Thoracic aorta (tissue), 2 donors: Measurements from ENCODE around the gene HCST. TPM values are rescaled to one million over a fixed set of nuclear protein-coding genes. Genes with fewer than 3 reads are reported as not detected.

ENCODE experiments used
- ATAC-seq: fragments of 150-250 bp; one replicate; pipeline ENCODE4 v1.8.0; 2017; ENCODE audit warnings: low read depth; ENCODE audit not compliant: insufficient number of reproducible peaks, low FRiP score
- DNase-seq: peaks from one replicate; pipeline ENCODE4 v3.0.0-alpha.2; 2020; ENCODE audit warnings: low spot score
- H3K27ac ChIP-seq, 2 donors: fragments of 200-600 bp; sonication (generic); 1 replicate in 1 of 2; 2 replicates in 1 of 2; pipeline ENCODE4 v1.5.1; 2016; ENCODE audit warnings: mild to moderate bottlenecking in 2 of 2, moderate library complexity in 2 of 2
- H3K27me3 ChIP-seq: fragments of 200-600 bp; sonication (generic); replicated peaks from 2 replicates; pipeline ENCODE4 v1.6.0; 2016; ENCODE audit warnings: mild to moderate bottlenecking; ENCODE audit not compliant: insufficient read depth
- H3K36me3 ChIP-seq: fragments of 200-600 bp; sonication (generic); one replicate; pipeline ENCODE4 v1.5.1; 2016
- H3K4me1 ChIP-seq, 2 donors: fragments of 200-600 bp; sonication (generic); 1 replicate in 1 of 2; 2 replicates in 1 of 2; pipeline versions ENCODE4 v1.5.1 to v1.6.0; 2016; ENCODE audit warnings: low read depth in 2 of 2, mild to moderate bottlenecking in 1 of 2; ENCODE audit not compliant: control insufficient read depth in 1 of 2
- H3K4me3 ChIP-seq: fragments of 200-600 bp; sonication (generic); 2 replicates; pipeline ENCODE4 v1.5.1; 2016; ENCODE audit warnings: mild to moderate bottlenecking
- H3K9me3 ChIP-seq: fragments of 200-600 bp; sonication (generic); 2 replicates; pipeline ENCODE4 v1.5.1; 2016
- CTCF ChIP-seq: fragments of 200-600 bp; sonication (generic); IDR thresholded peaks from one replicate; pipeline ENCODE4 v1.5.1; 2019; ENCODE audit warnings: antibody characterized with exemption
- total RNA-seq, 2 donors: library from RNA; depleted of rRNA; stranded (reverse); fragments of >200 nt; gene quantifications; one replicate each; pipeline versions ENCODE4 v1.1.0 to v1.2.3, GENCODE V29; 2016

Gene HCST
- total RNA-seq, 2 donors from 2014 or later: 4.5 to 13.2 TPM

GRCh38 chr19:35945121-35945790 lies 42.9 kb downstream of the HCST start:
- no peak overlapping the region for H3K4me3 ChIP-seq
- peaks cover 3% of the 10 kb centered on the region for H3K36me3 ChIP-seq
- DNase-seq (no peak), ATAC-seq (no peak)
- H3K4me1 ChIP-seq: no peaks in the 10 kb centered on the region
- H3K27ac ChIP-seq: no peak overlapping the region
- H3K9me3 ChIP-seq: no peaks in the 10 kb centered on the region
- no peak for TF ChIP-seq CTCF
- no peaks in the 10 kb centered on the region for H3K27me3 ChIP-seq

DNA sequence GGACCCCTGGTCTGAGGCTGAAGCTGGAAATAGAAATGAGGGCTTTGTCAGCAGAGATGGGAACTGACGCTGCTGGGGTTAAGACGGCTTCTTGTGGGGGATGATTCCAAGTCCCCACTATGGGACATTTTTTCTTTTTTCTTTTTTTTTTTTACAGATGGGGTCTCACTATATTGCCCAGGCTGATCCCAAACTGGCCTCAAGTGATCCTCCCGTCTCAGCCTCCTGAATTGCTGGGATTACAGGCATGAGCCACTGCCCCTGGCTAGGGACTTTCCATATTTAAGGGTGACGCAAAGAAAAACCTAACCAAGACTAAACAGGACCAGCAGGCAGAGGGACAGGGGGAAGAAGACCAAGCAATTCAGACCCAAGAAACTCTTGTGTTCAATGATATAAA lies 43.9 kb downstream of the HCST start:
- Histone ChIP-seq H3K9me3 (no peaks in the 10 kb centered on the region), H3K4me3 (no peak overlapping the region), H3K27me3 (no peaks in the 10 kb centered on the region), H3K27ac (no peak overlapping the region), H3K4me1 (no peaks in the 10 kb centered on the region), H3K36me3 (no peaks in the 10 kb centered on the region)
- ATAC-seq: no peak
- TF ChIP-seq CTCF: no peak
- DNase-seq: no peak

DNA sequence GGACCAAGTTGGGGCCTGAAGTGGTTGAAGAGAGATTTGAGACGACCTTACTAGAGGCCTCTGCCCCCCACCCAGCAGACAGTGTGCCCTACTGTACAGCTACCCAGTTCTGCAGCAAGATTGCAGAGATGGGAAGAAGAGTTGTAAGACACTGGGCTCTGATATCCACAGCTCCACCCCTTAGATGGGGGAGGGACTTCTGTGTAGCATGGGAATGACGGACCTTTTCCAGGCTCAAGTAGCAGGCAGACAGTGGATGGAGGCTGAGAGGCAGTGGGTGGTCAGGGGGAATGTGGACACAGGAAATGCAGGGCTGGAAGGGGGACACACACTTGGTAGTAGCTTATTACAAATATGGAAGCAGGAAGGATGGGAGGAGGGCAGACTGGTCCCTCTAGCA lies 46.8 kb downstream of the HCST start:
- ATAC-seq: no peak
- Histone ChIP-seq H3K4me3 (no peak overlapping the region), H3K4me1 (no peaks in the 10 kb centered on the region), H3K9me3 (no peaks in the 10 kb centered on the region), H3K36me3 (no peaks in the 10 kb centered on the region), H3K27me3 (no peaks in the 10 kb centered on the region), H3K27ac (no peak overlapping the region)
- TF ChIP-seq CTCF: no peak
- no peak for DNase-seq

Other genes with a start within 250 kb of the HCST start
- gene UPK1A, start 236.0 kb upstream of the HCST start, total RNA-seq: not detected
- gene ZBTB32, start 198.0 kb upstream of the HCST start, total RNA-seq: not detected
- 10 to 100 TPM; 26.4 to 31.3 TPM for gene KMT2B, start 184.5 kb upstream of the HCST start, total RNA-seq
- 10 to 100 TPM in 1 of 2 donors, 1 to 10 TPM in 1; 6.9 to 13.1 TPM for gene IGFLR1, start 160.1 kb upstream of the HCST start, total RNA-seq
- gene U2AF1L4, start 157.1 kb upstream of the HCST start, total RNA-seq: 10 to 100 TPM; 34.4 to 42.6 TPM
- gene PSENEN, start 156.9 kb upstream of the HCST start, total RNA-seq: 10 to 100 TPM; 25.5 to 30.1 TPM
- gene LIN37, start 154.0 kb upstream of the HCST start, total RNA-seq: 10 to 100 TPM in 1 of 2 donors, 1 to 10 TPM in 1; 9.9 to 30.5 TPM
- 100 to 1,000 TPM in 1 of 2 donors, 10 to 100 TPM in 1; 78.6 to 130 TPM for gene HSPB6, start 145.5 kb upstream of the HCST start, total RNA-seq
- gene PROSER3, start 144.4 kb upstream of the HCST start, total RNA-seq: 10 to 100 TPM; 11.1 to 16.6 TPM
- 10 to 100 TPM; 15.4 to 30.7 TPM for gene ARHGAP33, start 127.0 kb upstream of the HCST start, total RNA-seq
- gene PRODH2, start 89.7 kb upstream of the HCST start, total RNA-seq: not detected
- gene NPHS1, start 50.0 kb upstream of the HCST start, total RNA-seq: not detected
- gene KIRREL2, start 45.6 kb upstream of the HCST start, total RNA-seq: under 1 TPM in 1 of 2 donors, not detected in 1; 0.92 TPM
- 10 to 100 TPM; 28.1 to 47.2 TPM for gene APLP1, start 34.0 kb upstream of the HCST start, total RNA-seq
- gene NFKBID, start 2.0 kb upstream of the HCST start, total RNA-seq: 10 to 100 TPM in 1 of 2 donors, 1 to 10 TPM in 1; 5.4 to 32.6 TPM
- 100 to 1,000 TPM; 155 to 247 TPM for gene TYROBP, start 5.8 kb downstream of the HCST start, total RNA-seq
- gene LRFN3, start 33.8 kb downstream of the HCST start, total RNA-seq: 10 to 100 TPM; 14.3 to 26.7 TPM
- 10 to 100 TPM; 43.0 to 70.5 TPM for gene SDHAF1, start 92.7 kb downstream of the HCST start, total RNA-seq
- 1 to 10 TPM in 1 of 2 donors, under 1 TPM in 1; 0.92 to 2.4 TPM for gene SYNE4, start 106.3 kb downstream of the HCST start, total RNA-seq
- gene ALKBH6, start 111.7 kb downstream of the HCST start, total RNA-seq: 10 to 100 TPM; 19.8 to 55.8 TPM
- 10 to 100 TPM; 21.3 to 29.0 TPM for gene CLIP3, start 130.3 kb downstream of the HCST start, total RNA-seq
- 1 to 10 TPM; 6.4 to 6.6 TPM for gene THAP8, start 151.8 kb downstream of the HCST start, total RNA-seq
- 1 to 10 TPM in 1 of 2 donors, under 1 TPM in 1; 0.99 to 1.2 TPM for gene WDR62, start 152.4 kb downstream of the HCST start, total RNA-seq
- not detected for gene OVOL3, start 208.6 kb downstream of the HCST start, total RNA-seq
- gene POLR2I, start 212.3 kb downstream of the HCST start, total RNA-seq: 10 to 100 TPM; 22.1 to 32.6 TPM
- gene TBCB, start 212.9 kb downstream of the HCST start, total RNA-seq: 100 to 1,000 TPM; 158 to 260 TPM
- gene CAPNS1, start 237.5 kb downstream of the HCST start, total RNA-seq: 100 to 1,000 TPM; 161 to 220 TPM
- gene COX7A1, start 249.9 kb downstream of the HCST start, total RNA-seq: 10 to 100 TPM in 1 of 2 donors, 1 to 10 TPM in 1; 6.3 to 41.0 TPM